SK-N-SH (cell line): ENCODE measurements around the gene ADGRG7. TPM values are rescaled to one million over a fixed set of nuclear protein-coding genes. Genes with fewer than 3 reads are reported as not detected.
A peak's percentile ranks its signal among the peaks of the same experiment; 100 is the strongest.

Source experiments
- CTCF ChIA-PET: fragments of 300-600, 350-600 bp; formaldehyde crosslinking; extraction: SDS; loops from one replicate; lab custom pipeline; 2021; lab: Yijun Ruan, JAX
- POLR2A ChIA-PET: fragments of 350-600 bp; sonication (Branson Sonifier 250); formaldehyde crosslinking; extraction: SDS; loops from one replicate; lab custom pipeline; 2020; ENCODE audit warnings: antibody characterized with exemption, inconsistent platforms; lab: Yijun Ruan, JAX
- DNase-seq: peaks from one replicate; pipeline ENCODE4 v3.0.0; 2012
- H2AFZ ChIP-seq: fragments of 200-600 bp; sonication (generic); 2 replicates; pipeline ENCODE4 v1.8.1; 2016; ENCODE audit warnings: antibody characterized with exemption, mild to moderate bottlenecking, low read depth
- H3F3A ChIP-seq: fragments of 200-600 bp; sonication (generic); replicated peaks from 2 replicates; pipeline ENCODE3; 2016; ENCODE audit warnings: antibody characterized with exemption, mild to moderate bottlenecking; ENCODE audit not compliant: insufficient read depth
- H3K27ac ChIP-seq, 2 experiments: fragments of 200-500 bp in 1 of 2; fragments of 200-600 bp in 1 of 2; sonication (Bioruptor generic) in 1 of 2; sonication (generic), shearing (Covaris generic) in 1 of 2; 2 replicates each; pipeline versions ENCODE4 v1.5.1 to v1.6.1; 2014 to 2016; ENCODE audit warnings: low read depth in 2 of 2, inconsistent platforms in 1 of 2, low read length in 1 of 2, mild to moderate bottlenecking in 1 of 2, mixed read lengths in 1 of 2
- H3K27me3 ChIP-seq: fragments of 200-600 bp; sonication (generic), shearing (Covaris generic); 2 replicates; pipeline ENCODE4 v1.6.1; 2016; ENCODE audit warnings: mixed run types; ENCODE audit not compliant: insufficient read depth
- H3K36me3 ChIP-seq, 2 experiments: fragments of 200-500 bp in 1 of 2; fragments of 200-600 bp in 1 of 2; sonication (Bioruptor generic) in 1 of 2; sonication (generic) in 1 of 2; replicated peaks in 1 of 2; 2 replicates each; pipeline versions ENCODE3 to v1.5.1; 2014 to 2016; ENCODE audit warnings: low read length in 1 of 2, mild to moderate bottlenecking in 1 of 2; ENCODE audit not compliant: insufficient read depth in 2 of 2, control insufficient read depth in 1 of 2
- H3K4me1 ChIP-seq, 2 experiments: fragments of 200-500 bp in 1 of 2; fragments of 200-600 bp in 1 of 2; sonication (Bioruptor generic) in 1 of 2; sonication (generic), shearing (Covaris generic) in 1 of 2; 2 replicates each; pipeline versions ENCODE4 v1.5.1 to v1.6.1; 2014 to 2016; ENCODE audit warnings: low read depth in 1 of 2, low read length in 1 of 2, mixed run types in 1 of 2; ENCODE audit not compliant: insufficient read depth in 2 of 2, control insufficient read depth in 1 of 2
- H3K4me2 ChIP-seq: fragments of 200-600 bp; sonication (generic), shearing (Covaris generic); 2 replicates; pipeline ENCODE4 v1.6.1; 2017; ENCODE audit warnings: mixed run types
- H3K4me3 ChIP-seq, 2 experiments: fragments of 200-500 bp in 1 of 2; fragments of 200-600 bp in 1 of 2; sonication (Bioruptor generic) in 1 of 2; sonication (generic), shearing (Covaris generic) in 1 of 2; 2 replicates each; pipeline versions ENCODE4 v1.5.1 to v1.8.1; 2014 to 2016; ENCODE audit warnings: low read depth in 2 of 2, inconsistent platforms in 1 of 2, low read length in 1 of 2, mild to moderate bottlenecking in 1 of 2, mixed read lengths in 1 of 2, moderate library complexity in 1 of 2
- H3K79me2 ChIP-seq: fragments of 200-600 bp; sonication (generic); 2 replicates; pipeline ENCODE4 v1.8.1; 2017; ENCODE audit warnings: mild to moderate bottlenecking; ENCODE audit not compliant: insufficient read depth
- H3K9ac ChIP-seq: fragments of 200-600 bp; sonication (generic); 2 replicates; pipeline ENCODE4 v1.6.1; 2017; ENCODE audit warnings: mixed run types
- H3K9me2 ChIP-seq: fragments of 200-600 bp; sonication (generic); 2 replicates; pipeline ENCODE4 v1.6.1; 2017; ENCODE audit warnings: mixed run types
- H3K9me3 ChIP-seq: fragments of 200-600 bp; sonication (generic); 2 replicates; pipeline ENCODE4 v1.6.1; 2017; ENCODE audit warnings: mixed run types, mild to moderate bottlenecking, moderate library complexity
- H4K20me1 ChIP-seq: fragments of 200-600 bp; sonication (generic); 2 replicates; pipeline ENCODE4 v1.6.1; 2017; ENCODE audit warnings: mild to moderate bottlenecking, mixed run types; ENCODE audit not compliant: insufficient read depth
- CHD2 ChIP-seq: fragments of 150-350 bp; IDR thresholded peaks from 2 replicates; pipeline ENCODE4 v1.6.1; 2018; ENCODE audit warnings: low read length; ENCODE audit not compliant: partially characterized antibody
- FOSL2 ChIP-seq: IDR thresholded peaks from 2 replicates; pipeline ENCODE4 v1.4.0; 2012; ENCODE audit warnings: low read depth, mild to moderate bottlenecking, moderate library complexity, borderline replicate concordance
- FOXJ3 ChIP-seq: sonication (generic); formaldehyde crosslinking; IDR thresholded peaks from 2 replicates; pipeline ENCODE4 v1.5.1; 2020; ENCODE audit warnings: mild to moderate bottlenecking, missing genetic modification reagents
- FOXM1 ChIP-seq: IDR thresholded peaks from 2 replicates; pipeline ENCODE4 v1.4.0; 2012; ENCODE audit warnings: low read depth, mild to moderate bottlenecking
- IRF3 ChIP-seq: fragments of 150-350 bp; IDR thresholded peaks from 2 replicates; pipeline ENCODE4 v1.6.1; 2016; ENCODE audit warnings: mild to moderate bottlenecking, low read depth, low read length
- JUND ChIP-seq: IDR thresholded peaks from 2 replicates; pipeline ENCODE4 v1.4.0; 2012
- MAX ChIP-seq: IDR thresholded peaks from 2 replicates; pipeline ENCODE4 v1.4.0; 2012; ENCODE audit warnings: low read depth
- MEF2A ChIP-seq: IDR thresholded peaks from 2 replicates; pipeline ENCODE4 v1.4.0; 2012; ENCODE audit warnings: low read depth, borderline replicate concordance
- MXI1 ChIP-seq: IDR thresholded peaks from 2 replicates; pipeline ENCODE4 v1.6.1; 2012; ENCODE audit warnings: mild to moderate bottlenecking, low read depth, low read length, improper control_type of control experiment
- PBX3 ChIP-seq: IDR thresholded peaks from 2 replicates; pipeline ENCODE4; 2012
- RAD21 ChIP-seq: IDR thresholded peaks from 2 replicates; pipeline ENCODE4 v1.6.1; 2012; ENCODE audit warnings: mild to moderate bottlenecking, low read length
- REST ChIP-seq: IDR thresholded peaks from 2 replicates; pipeline ENCODE4 v1.6.1; 2012; ENCODE audit warnings: mild to moderate bottlenecking, low read depth, low read length, moderate library complexity
- RFX5 ChIP-seq: IDR thresholded peaks from 2 replicates; pipeline ENCODE4 v1.6.1; 2012; ENCODE audit warnings: mild to moderate bottlenecking, improper control_type of control experiment, low read length
- SIN3A ChIP-seq: IDR thresholded peaks from 2 replicates; pipeline ENCODE4 v1.6.1; 2012; ENCODE audit warnings: low read depth, mild to moderate bottlenecking, low read length, moderate library complexity, borderline replicate concordance
- TAF1 ChIP-seq: IDR thresholded peaks from 2 replicates; pipeline ENCODE4 v1.6.1; 2012; ENCODE audit warnings: low read depth, mild to moderate bottlenecking, low read length, moderate library complexity, borderline replicate concordance
- TCF12 ChIP-seq: IDR thresholded peaks from 2 replicates; pipeline ENCODE4 v1.4.0; 2012
- YY1 ChIP-seq: IDR thresholded peaks from 2 replicates; pipeline ENCODE4 v1.4.0; 2012; ENCODE audit warnings: low read depth, mild to moderate bottlenecking
- WGBS: methylation state at CpG from one replicate; pipeline ENCODE4 v1.1.6; 2017; ENCODE audit warnings: low lambda C conversion rate; 5-methylcytosine and 5-hydroxymethylcytosine counted together
- polyA plus RNA-seq, 3 experiments: library from polyadenylated mRNA; depleted of rRNA; stranded (reverse); fragments of >200 nt; gene quantifications; 2 replicates each; pipeline ENCODE4 v1.2.3, GENCODE V29; 2012

ADGRG7 gene
- polyA plus RNA-seq, 1 of the 3 experiments (the other 2 are of a cell fraction): not detected

GRCh38 chr3:100726706-100727105 lies 117.3 kb downstream of the ADGRG7 start:
- 100% methylated on average over 1 of the region's 1 CpG for WGBS
- no peak for TF ChIP-seq REST
- TF ChIP-seq RFX5: no peak
- TF ChIP-seq SIN3A: no peak
- no peak for TF ChIP-seq MEF2A
- no peak for TF ChIP-seq MAX
- TF ChIP-seq MXI1: no peak
- TF ChIP-seq PBX3: no peak
- no peak for TF ChIP-seq FOXJ3
- TF ChIP-seq FOSL2: no peak
- no peak for TF ChIP-seq RAD21
- TF ChIP-seq TCF12: no peak
- TF ChIP-seq CHD2: no peak
- no peak overlapping the region for H3K4me3 ChIP-seq
- no peak for DNase-seq
- peaks cover 27% of the 10 kb centered on the region for H3F3A ChIP-seq
- H4K20me1 ChIP-seq: peaks cover 36% of the 10 kb centered on the region
- H3K4me2 ChIP-seq: no peak overlapping the region
- peaks cover 82% of the 10 kb centered on the region in 2 experiments for H3K36me3 ChIP-seq
- no peak overlapping the region for H3K9ac ChIP-seq
- H2AFZ ChIP-seq: no peak overlapping the region
- H3K27ac ChIP-seq: 0 out of 4 replicates have a peak overlapping the region, but pooled peaks of 1 of the 2 experiments have one; percentile 2
- no peaks in the 10 kb centered on the region for H3K9me3 ChIP-seq
- POLR2A ChIA-PET: no interaction called here
- peaks cover 0 to 3% of the 10 kb centered on the region in 2 experiments; a peak in 2 of 4 replicates for H3K4me1 ChIP-seq
- H3K9me2 ChIP-seq: no peaks in the 10 kb centered on the region
- CTCF ChIA-PET: interaction anchor here (1.1 kb wide), 2 partner anchors 10 to 469 kb away, joined by 3 to 4 read pairs; no protein-coding TSS in a partner anchor
- no peaks in the 10 kb centered on the region for H3K27me3 ChIP-seq
- peaks cover 88% of the 10 kb centered on the region for H3K79me2 ChIP-seq

- Histone ChIP-seq H3K4me3 (no peak overlapping the region), H2AFZ (no peak overlapping the region), H3K79me2 (peaks cover 88% of the 10 kb centered on the region), H3K4me2 (no peak overlapping the region), H3K36me3 (peaks cover 79 to 86% of the 10 kb centered on the region in 2 experiments), H3K9ac (no peak overlapping the region), H3F3A (peaks cover 28% of the 10 kb centered on the region), H3K4me1 (peaks cover 0 to 3% of the 10 kb centered on the region in 2 experiments; a peak in 2 of 4 replicates), H3K27me3 (no peaks in the 10 kb centered on the region), H3K9me2 (no peaks in the 10 kb centered on the region), H3K9me3 (no peaks in the 10 kb centered on the region), H4K20me1 (peaks cover 50% of the 10 kb centered on the region), H3K27ac (no peak overlapping the region)
- CTCF ChIA-PET: interaction anchor here (0.8 kb wide), 1 partner anchor 591 kb away, joined by 3 read pairs; no protein-coding TSS in a partner anchor
- POLR2A ChIA-PET: no interaction called here
- DNase-seq: no peak
- WGBS: 98% methylated on average over 3 of the region's 3 CpGs
- TF ChIP-seq MAX (no peak), YY1 (no peak), FOXJ3 (no peak), CHD2 (no peak), RAD21 (no peak), IRF3 (no peak), PBX3 (no peak), JUND (no peak), TAF1 (no peak), RFX5 (no peak), FOXM1 (no peak)
Measured at GRCh38 chr3:100730524-100730923, 121.1 kb downstream of the ADGRG7 start.
